ENCODE measurements around the gene STIM2. TPM values are rescaled to one million over a fixed set of nuclear protein-coding genes. Genes with fewer than 3 reads are reported as not detected.

The STIM2 gene
- total and polyA plus RNA-seq, 2 donors (not counting 1 experiment from before 2014, with no cell fraction given): 19.0 to 33.0 TPM

DNA sequence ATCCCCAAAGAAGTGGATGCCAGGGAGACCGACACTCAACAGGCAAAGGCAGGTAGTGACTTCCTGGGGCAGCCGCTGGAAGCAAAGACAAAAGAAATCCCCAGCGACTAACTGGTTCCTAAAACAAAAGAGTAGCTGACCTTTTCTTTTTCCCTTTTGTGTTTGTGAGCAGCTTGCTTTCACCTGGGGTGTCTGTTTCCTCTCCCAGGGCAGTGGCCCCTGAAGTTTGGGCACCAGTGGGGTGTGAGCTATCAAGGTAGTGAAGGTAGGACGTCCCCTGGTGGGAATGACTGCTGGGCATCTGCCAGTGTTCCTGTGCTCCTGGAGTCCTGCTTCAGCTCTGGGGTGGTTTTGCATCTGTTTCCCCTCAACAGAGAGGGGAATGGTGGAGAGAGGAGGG is 41.6 kb upstream of the STIM2 start:
- no peaks in the 10 kb centered on the region for H4K20me1 ChIP-seq (ENCODE audit: control insufficient read depth, extremely low read depth, insufficient read depth, low read length)
- H3K9ac ChIP-seq (ENCODE audit: insufficient read depth, low read length): no peak overlapping the region
- H3K79me2 ChIP-seq (ENCODE audit: control insufficient read depth, insufficient read depth, low read length): no peaks in the 10 kb centered on the region
- H3K4me1 ChIP-seq (ENCODE audit: control insufficient read depth, extremely low read depth, insufficient read depth, low read length): no peaks in the 10 kb centered on the region
- H3K4me3 ChIP-seq (replicated peaks in 1 of 4; ENCODE audit: control extremely low read depth in 1 of 4, insufficient read depth in 1 of 4, low read depth in 3 of 4, low read length in 4 of 4): no peak overlapping the region
- TF ChIP-seq EZH2 (IDR thresholded peaks at IDR 0.05; ENCODE audit: low read length, missing control alignments): no peak
- TF ChIP-seq CTCF (conservative IDR thresholded peaks at IDR 0.05 in 1 of 2, IDR thresholded peaks at IDR 0.05 in 1 of 2; ENCODE audit: low read depth in 1 of 2, low read length in 2 of 2): no peak
- no peaks in the 10 kb centered on the region for H3K27me3 ChIP-seq (ENCODE audit: control insufficient read depth, insufficient read depth, low read length)
- no peak overlapping the region for H3K4me2 ChIP-seq (ENCODE audit: extremely low read depth, insufficient read depth, low read length)
- H3K9me3 ChIP-seq (ENCODE audit: control insufficient read depth, insufficient read depth, low read depth, low read length): no peaks in the 10 kb centered on the region
- H2AFZ ChIP-seq (ENCODE audit: low read length): no peak overlapping the region
- no peaks in the 10 kb centered on the region for H3K36me3 ChIP-seq (ENCODE audit: control insufficient read depth, insufficient read depth, low read length)
- DNase-seq (ENCODE audit: low read depth in 2 of 2): no peak
- no peak overlapping the region for H3K27ac ChIP-seq (ENCODE audit: insufficient read depth, low read length)

DNA sequence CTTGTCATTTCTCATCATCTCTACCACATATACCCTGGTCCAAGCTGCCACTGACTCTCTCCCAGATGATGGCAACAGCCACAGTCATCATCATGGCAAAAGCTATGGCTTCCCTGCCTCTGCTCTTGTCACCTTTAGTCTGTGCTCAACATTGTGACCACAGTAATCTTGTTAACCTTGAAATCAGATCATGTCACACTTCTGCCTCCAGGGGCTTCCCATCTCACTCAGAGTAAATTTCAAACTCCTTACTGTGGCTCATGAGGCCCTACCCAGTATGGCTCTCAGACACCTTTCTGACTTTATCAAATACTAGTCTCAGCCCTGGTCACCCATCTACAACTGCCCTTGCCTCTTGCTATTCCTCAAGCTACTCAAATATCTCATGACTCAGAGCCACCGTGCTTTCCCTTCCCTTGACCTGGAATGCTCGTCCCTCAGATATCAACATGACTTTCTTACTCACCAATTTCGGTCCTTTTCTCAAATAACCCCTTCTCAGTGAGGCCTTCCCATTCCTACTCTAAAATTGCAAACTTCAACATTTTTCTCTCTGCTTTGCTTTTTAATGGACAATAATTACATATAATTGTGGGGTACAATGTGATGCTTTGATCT is 41.1 kb upstream of the STIM2 start:
- H3K27ac ChIP-seq (ENCODE audit: insufficient read depth, low read length): no peak overlapping the region
- no peaks in the 10 kb centered on the region for H3K4me1 ChIP-seq (ENCODE audit: control insufficient read depth, extremely low read depth, insufficient read depth, low read length)
- no peaks in the 10 kb centered on the region for H3K79me2 ChIP-seq (ENCODE audit: control insufficient read depth, insufficient read depth, low read length)
- H3K9me3 ChIP-seq (ENCODE audit: control insufficient read depth, insufficient read depth, low read depth, low read length): no peaks in the 10 kb centered on the region
- no peaks in the 10 kb centered on the region for H3K36me3 ChIP-seq (ENCODE audit: control insufficient read depth, insufficient read depth, low read length)
- no peak for TF ChIP-seq EZH2 (IDR thresholded peaks at IDR 0.05; ENCODE audit: low read length, missing control alignments)
- no peak for TF ChIP-seq CTCF (conservative IDR thresholded peaks at IDR 0.05 in 1 of 2, IDR thresholded peaks at IDR 0.05 in 1 of 2; ENCODE audit: low read depth in 1 of 2, low read length in 2 of 2)
- H2AFZ ChIP-seq (ENCODE audit: low read length): no peak overlapping the region
- H3K4me2 ChIP-seq (ENCODE audit: extremely low read depth, insufficient read depth, low read length): no peak overlapping the region
- H3K9ac ChIP-seq (ENCODE audit: insufficient read depth, low read length): no peak overlapping the region
- no peaks in the 10 kb centered on the region for H3K27me3 ChIP-seq (ENCODE audit: control insufficient read depth, insufficient read depth, low read length)
- H3K4me3 ChIP-seq (replicated peaks in 1 of 4; ENCODE audit: control extremely low read depth in 1 of 4, insufficient read depth in 1 of 4, low read depth in 3 of 4, low read length in 4 of 4): no peak overlapping the region
- H4K20me1 ChIP-seq (ENCODE audit: control insufficient read depth, extremely low read depth, insufficient read depth, low read length): no peaks in the 10 kb centered on the region
- no peak for DNase-seq (ENCODE audit: low read depth in 2 of 2)

GRCh38 chr4:26820346-26820745 is 40.3 kb upstream of the STIM2 start:
- no peaks in the 10 kb centered on the region for H4K20me1 ChIP-seq (ENCODE audit: control insufficient read depth, extremely low read depth, insufficient read depth, low read length)
- no peak overlapping the region for H3K4me2 ChIP-seq (ENCODE audit: extremely low read depth, insufficient read depth, low read length)
- TF ChIP-seq CTCF (conservative IDR thresholded peaks at IDR 0.05 in 1 of 2, IDR thresholded peaks at IDR 0.05 in 1 of 2; ENCODE audit: low read depth in 1 of 2, low read length in 2 of 2) (no peak), EZH2 (IDR thresholded peaks at IDR 0.05; ENCODE audit: low read length, missing control alignments) (no peak)
- H3K9ac ChIP-seq (ENCODE audit: insufficient read depth, low read length): no peak overlapping the region
- H3K27me3 ChIP-seq (ENCODE audit: control insufficient read depth, insufficient read depth, low read length): no peaks in the 10 kb centered on the region
- H3K9me3 ChIP-seq (ENCODE audit: control insufficient read depth, insufficient read depth, low read depth, low read length): no peaks in the 10 kb centered on the region
- no peaks in the 10 kb centered on the region for H3K79me2 ChIP-seq (ENCODE audit: control insufficient read depth, insufficient read depth, low read length)
- no peak overlapping the region for H2AFZ ChIP-seq (ENCODE audit: low read length)
- H3K36me3 ChIP-seq (ENCODE audit: control insufficient read depth, insufficient read depth, low read length): no peaks in the 10 kb centered on the region
- no peak for DNase-seq (ENCODE audit: low read depth in 2 of 2)
- no peak overlapping the region for H3K27ac ChIP-seq (ENCODE audit: insufficient read depth, low read length)
- no peaks in the 10 kb centered on the region for H3K4me1 ChIP-seq (ENCODE audit: control insufficient read depth, extremely low read depth, insufficient read depth, low read length)
- no peak overlapping the region for H3K4me3 ChIP-seq (replicated peaks in 1 of 4; ENCODE audit: control extremely low read depth in 1 of 4, insufficient read depth in 1 of 4, low read depth in 3 of 4, low read length in 4 of 4)
